DOHH2 (cell line): ENCODE results near the gene ZMIZ1.

Experiments used
- H3F3A ChIP-seq: fragments of 200-600 bp; sonication (generic), shearing (Covaris generic); 2 replicates; pipeline ENCODE4 v1.6.0; 2016; ENCODE audit warnings: antibody characterized with exemption, mild to moderate bottlenecking; ENCODE audit not compliant: control insufficient read depth, insufficient read depth
- H3K27ac ChIP-seq: fragments of 200-600 bp; sonication (generic); 2 replicates; pipeline ENCODE4 v1.5.1; 2014; ENCODE audit warnings: low read depth, mild to moderate bottlenecking, low read length, moderate library complexity
- H3K27me3 ChIP-seq: fragments of 200-600 bp; sonication (generic); 2 replicates; pipeline ENCODE4 v1.6.1; 2014; ENCODE audit warnings: mild to moderate bottlenecking, low read length, mixed read lengths; ENCODE audit not compliant: control insufficient read depth
- H3K36me3 ChIP-seq: fragments of 200-600 bp; sonication (generic); 2 replicates; pipeline ENCODE4 v1.6.1; 2014; ENCODE audit warnings: mild to moderate bottlenecking, low read length, moderate library complexity, mixed read lengths; ENCODE audit not compliant: control insufficient read depth
- H3K4me1 ChIP-seq: fragments of 200-600 bp; sonication (generic); 2 replicates; pipeline ENCODE4 v1.6.1; 2014; ENCODE audit warnings: mild to moderate bottlenecking, low read length, mixed read lengths; ENCODE audit not compliant: control insufficient read depth
- H3K4me2 ChIP-seq: fragments of 200-600 bp; sonication (generic); 2 replicates; pipeline ENCODE4 v1.6.0; 2014; ENCODE audit warnings: mild to moderate bottlenecking, low read length, moderate library complexity
- H3K4me3 ChIP-seq: fragments of 200-600 bp; sonication (generic); 2 replicates; pipeline ENCODE4 v1.5.1; 2014; ENCODE audit warnings: mild to moderate bottlenecking, low read length, mixed read lengths
- H3K79me2 ChIP-seq: fragments of 200-600 bp; sonication (generic); 2 replicates; pipeline ENCODE4 v1.6.1; 2014; ENCODE audit warnings: mild to moderate bottlenecking, low read length, mixed read lengths; ENCODE audit not compliant: control insufficient read depth
- H3K9me2 ChIP-seq: fragments of 200-600 bp; sonication (generic); replicated peaks from 2 replicates; pipeline ENCODE4 v1.6.1; 2014; ENCODE audit warnings: mild to moderate bottlenecking, low read length, mixed read lengths; ENCODE audit not compliant: control insufficient read depth
- H3K9me3 ChIP-seq: fragments of 200-600 bp; sonication (generic); 2 replicates; pipeline ENCODE4 v1.6.1; 2014; ENCODE audit warnings: antibody characterized with exemption, low read length, mixed read lengths; ENCODE audit not compliant: control insufficient read depth, insufficient read depth
- H4K20me1 ChIP-seq: fragments of 200-600 bp; sonication (generic); 2 replicates; pipeline ENCODE4 v1.6.0; 2014; ENCODE audit warnings: low read depth, mild to moderate bottlenecking, antibody characterized with exemption, low read length, moderate library complexity; ENCODE audit not compliant: control insufficient read depth, insufficient read depth
- CTCF ChIP-seq: fragments of 200-600 bp; sonication (generic); IDR thresholded peaks from one replicate; pipeline ENCODE4 v1.5.1; 2014; ENCODE audit warnings: antibody characterized with exemption, mild to moderate bottlenecking, low read depth, low read length; ENCODE audit not compliant: poor library complexity, severe bottlenecking
- EZH2phosphoT487 ChIP-seq: fragments of 200-600 bp; sonication (generic); IDR thresholded peaks from 2 replicates; pipeline ENCODE4 v1.6.1; 2017; ENCODE audit warnings: borderline replicate concordance, mild to moderate bottlenecking, antibody characterized with exemption, low read length, moderate library complexity, mixed read lengths

ZMIZ1 gene

GRCh38 chr10:79256264-79256806 is 187.6 kb downstream of the ZMIZ1 start:
- Histone ChIP-seq H3F3A (no peaks in the 10 kb centered on the region), H4K20me1 (peaks cover 11% of the 10 kb centered on the region), H3K4me3 (no peak overlapping the region), H3K9me3 (no peaks in the 10 kb centered on the region), H3K79me2 (peaks cover 91% of the 10 kb centered on the region), H3K27me3 (no peaks in the 10 kb centered on the region), H3K27ac (no peak overlapping the region), H3K4me2 (no peak overlapping the region), H3K4me1 (peaks cover 6% of the 10 kb centered on the region), H3K9me2 (no peaks in the 10 kb centered on the region), H3K36me3 (no peaks in the 10 kb centered on the region)
- TF ChIP-seq CTCF, result no peak
- TF ChIP-seq EZH2phosphoT487, result no peak

- H3K36me3 ChIP-seq, result no peaks in the 10 kb centered on the region
- H3K9me3 ChIP-seq, result no peaks in the 10 kb centered on the region
- no peaks in the 10 kb centered on the region for H3F3A ChIP-seq
- peaks cover 15% of the 10 kb centered on the region for H3K4me1 ChIP-seq
- H3K4me3 ChIP-seq, result no peak overlapping the region
- peaks cover 13% of the 10 kb centered on the region for H4K20me1 ChIP-seq
- peaks cover 85% of the 10 kb centered on the region for H3K79me2 ChIP-seq
- H3K4me2 ChIP-seq, result no peak overlapping the region
- no peaks in the 10 kb centered on the region for H3K27me3 ChIP-seq
- no peak overlapping the region for H3K27ac ChIP-seq
- TF ChIP-seq CTCF (no peak), EZH2phosphoT487 (no peak)
- H3K9me2 ChIP-seq, result no peaks in the 10 kb centered on the region
Observed at GRCh38 chr10:79258894-79259293, 190.1 kb downstream of the ZMIZ1 start.

- Histone ChIP-seq H3K36me3 (no peaks in the 10 kb centered on the region), H3K9me2 (no peaks in the 10 kb centered on the region), H3K4me2 (no peak overlapping the region), H3K79me2 (peaks cover 85% of the 10 kb centered on the region), H3K27ac (no peak overlapping the region), H3K9me3 (no peaks in the 10 kb centered on the region), H3K27me3 (no peaks in the 10 kb centered on the region), H3F3A (no peaks in the 10 kb centered on the region), H3K4me1 (peaks cover 15% of the 10 kb centered on the region), H4K20me1 (peaks cover 10% of the 10 kb centered on the region), H3K4me3 (no peak overlapping the region)
- TF ChIP-seq CTCF, result no peak
- no peak for TF ChIP-seq EZH2phosphoT487
Observed at GRCh38 chr10:79259834-79260233, 191.1 kb downstream of the ZMIZ1 start.
